GM18498 (cell line): Measurements from ENCODE around the gene C1QL2.

Experiments used
- ATAC-seq: cut with Tn5 transposase; IDR thresholded peaks from one replicate; pipeline ENCODE4 v1.9.1; 2021; ENCODE audit warnings: mild to moderate bottlenecking, moderate library complexity; ENCODE audit not compliant: unreplicated experiment

Gene C1QL2

DNA sequence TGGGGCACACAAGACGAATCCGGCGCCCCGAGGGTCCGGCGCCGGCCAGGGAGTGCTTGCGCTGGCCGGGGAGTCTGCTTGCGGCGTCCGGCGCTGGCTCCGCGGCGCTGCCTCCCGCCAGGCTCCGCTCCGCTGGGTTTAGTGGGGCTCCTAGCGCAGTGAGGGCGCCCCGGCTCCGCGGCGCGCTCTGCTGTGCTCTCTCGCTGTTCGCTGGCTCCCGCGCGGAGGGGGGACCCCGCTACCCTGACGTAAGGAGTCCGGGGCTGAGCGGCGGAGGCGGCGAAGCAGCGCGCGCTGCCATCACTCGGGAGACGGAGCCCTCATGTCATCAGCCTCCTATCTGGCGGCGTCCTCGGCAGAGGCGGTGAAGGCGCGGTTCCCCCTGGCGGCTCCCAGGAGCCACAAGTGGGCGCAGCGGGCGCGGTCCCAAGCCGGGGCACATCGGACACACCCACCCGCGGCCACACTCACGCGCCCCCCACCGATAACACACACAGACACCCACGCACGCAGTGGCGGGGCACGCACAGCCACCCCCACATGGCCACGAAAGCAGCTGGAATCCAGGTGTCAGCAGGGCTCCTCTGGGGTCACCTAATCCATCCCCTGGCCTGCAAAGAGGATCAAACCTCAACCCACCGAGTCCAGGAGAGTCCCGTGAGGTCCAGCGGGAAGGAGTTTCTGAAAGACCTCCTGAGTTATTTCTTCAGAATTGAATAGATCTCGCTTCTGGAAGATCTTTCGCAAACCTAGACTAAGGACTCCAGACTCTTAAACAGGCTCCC lies at the start of gene C1QL2:
TSS of gene C1QL2 (minus strand) at position 189 of the 785 bp plus-strand sequence. CDS start 482 bp downstream, outside the sequence.
- no peak for ATAC-seq

DNA sequence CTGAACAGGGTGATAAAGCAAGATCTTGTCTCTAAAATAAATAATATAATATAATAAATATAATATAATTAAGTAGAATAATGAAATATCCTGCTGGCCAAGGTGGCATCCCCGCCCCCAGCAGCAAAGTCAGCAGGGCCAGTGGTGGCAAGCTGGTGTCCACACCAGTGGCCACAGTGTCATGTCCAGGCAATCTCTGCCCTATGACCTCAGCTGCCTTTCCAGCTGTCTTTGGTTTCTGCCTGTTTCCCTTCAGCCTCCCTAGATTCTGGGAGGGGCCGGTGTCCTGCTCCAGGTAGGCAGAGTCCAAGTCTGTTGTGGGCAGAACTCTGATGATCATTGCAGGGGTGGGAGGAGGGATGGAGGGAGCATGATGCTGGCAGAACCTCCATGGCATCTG lies 48.9 kb upstream of the C1QL2 start:
- no peak for ATAC-seq

DNA sequence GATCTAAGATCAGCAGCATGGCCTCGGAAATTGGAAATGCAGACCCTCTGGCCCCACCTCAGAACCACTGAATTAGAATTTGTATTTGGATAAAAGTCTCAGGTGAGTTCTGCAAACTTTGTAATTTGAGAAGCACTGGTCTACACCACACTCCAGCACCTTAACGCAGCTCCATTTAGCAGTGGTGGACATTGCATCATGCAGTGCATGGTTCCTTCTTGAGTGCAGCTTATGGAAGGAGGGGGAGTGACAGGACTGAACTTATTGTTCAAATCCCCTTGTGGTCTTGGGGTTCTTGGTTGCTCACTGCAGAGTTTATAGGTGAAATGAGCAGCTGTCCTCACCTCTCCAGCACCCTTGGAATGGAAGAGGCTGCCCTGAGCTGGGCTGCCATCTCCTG lies 47.6 kb upstream of the C1QL2 start:
- no peak for ATAC-seq

DNA sequence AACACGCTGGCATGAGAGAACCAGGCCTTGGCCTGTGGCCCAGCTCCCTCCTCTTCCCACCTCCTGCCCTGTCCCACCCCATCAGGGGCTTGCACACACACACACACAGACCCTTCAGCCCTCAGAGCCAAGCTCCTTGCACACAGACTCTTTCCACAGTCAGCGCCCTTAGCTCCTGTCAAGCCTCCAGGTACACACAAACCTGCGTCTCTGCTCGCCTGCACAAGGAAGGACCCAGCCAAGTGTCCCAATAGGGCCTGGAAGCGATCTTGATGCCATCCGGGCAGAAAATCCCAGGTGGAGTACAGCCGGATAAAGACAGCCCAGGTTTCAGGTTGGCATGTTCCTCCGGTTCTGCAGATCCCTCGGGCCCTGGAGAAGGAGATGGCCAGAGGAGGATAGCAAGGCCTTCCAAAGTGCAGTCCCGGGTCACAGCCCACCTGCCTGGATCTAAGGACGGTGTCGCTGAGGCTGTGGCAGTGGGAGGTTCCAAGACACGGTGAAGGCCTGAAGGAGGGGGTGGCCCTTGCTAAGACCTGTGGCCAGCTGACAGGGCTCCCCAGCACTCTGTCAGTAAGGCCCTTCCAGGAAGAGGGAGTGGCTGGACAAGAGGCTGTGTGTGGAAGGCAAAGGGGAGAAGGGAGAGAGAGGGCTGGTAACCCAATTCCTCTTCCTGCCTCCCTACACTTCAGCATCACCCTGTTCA lies 46.6 kb upstream of the C1QL2 start:
- no peak for ATAC-seq

DNA sequence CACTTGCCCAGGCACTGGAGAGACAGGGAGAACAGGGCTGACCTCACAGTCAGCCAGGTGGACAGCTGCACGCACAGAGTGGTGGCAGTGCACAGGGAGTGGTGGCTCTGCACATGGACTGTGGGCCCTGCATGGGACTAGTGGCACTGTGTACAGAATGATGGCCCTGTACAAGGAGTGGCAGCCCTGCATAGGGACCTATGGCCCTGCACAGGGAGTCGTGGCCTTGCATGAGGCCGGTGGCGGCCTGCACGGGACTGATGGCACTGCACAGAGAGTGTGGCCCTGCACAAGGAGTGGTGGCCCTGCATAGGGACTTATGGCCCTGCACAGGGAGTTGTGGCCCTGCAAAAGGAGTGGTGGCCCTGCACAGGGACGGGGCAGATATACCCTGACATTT lies 46.0 kb upstream of the C1QL2 start:
- no peak for ATAC-seq

DNA sequence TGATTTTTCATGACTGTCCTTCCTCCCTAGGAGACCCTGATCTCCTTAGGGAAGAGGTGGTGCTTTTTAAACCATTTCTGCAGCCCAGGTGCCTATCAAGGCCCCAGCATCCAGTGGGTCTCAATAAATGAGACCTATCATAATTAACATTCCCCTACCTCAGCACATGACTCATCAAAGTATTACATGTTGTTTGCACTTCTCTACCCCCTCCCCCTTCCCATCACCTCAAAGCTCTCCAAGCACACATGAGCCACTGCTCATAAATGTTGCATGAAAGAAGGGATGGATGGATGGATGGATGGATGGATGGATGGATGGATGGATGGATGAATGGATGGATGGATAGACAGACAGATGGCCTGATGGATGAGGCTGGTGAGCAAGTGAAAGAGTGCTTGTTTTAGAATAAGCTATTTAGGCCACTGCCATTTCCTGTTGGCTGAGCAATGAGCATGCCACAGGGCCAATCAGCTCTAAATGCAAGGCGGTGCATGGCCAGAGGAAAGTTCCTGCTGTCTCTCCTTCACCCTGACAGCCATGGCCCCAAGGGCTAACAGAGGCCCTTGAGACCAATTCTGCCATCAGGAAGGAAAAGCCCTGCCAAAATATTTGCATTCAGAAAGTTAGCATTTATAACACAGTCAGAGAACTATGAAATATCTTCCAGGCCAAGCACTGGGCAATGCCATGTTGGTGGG lies 44.2 kb upstream of the C1QL2 start:
- no peak for ATAC-seq

DNA sequence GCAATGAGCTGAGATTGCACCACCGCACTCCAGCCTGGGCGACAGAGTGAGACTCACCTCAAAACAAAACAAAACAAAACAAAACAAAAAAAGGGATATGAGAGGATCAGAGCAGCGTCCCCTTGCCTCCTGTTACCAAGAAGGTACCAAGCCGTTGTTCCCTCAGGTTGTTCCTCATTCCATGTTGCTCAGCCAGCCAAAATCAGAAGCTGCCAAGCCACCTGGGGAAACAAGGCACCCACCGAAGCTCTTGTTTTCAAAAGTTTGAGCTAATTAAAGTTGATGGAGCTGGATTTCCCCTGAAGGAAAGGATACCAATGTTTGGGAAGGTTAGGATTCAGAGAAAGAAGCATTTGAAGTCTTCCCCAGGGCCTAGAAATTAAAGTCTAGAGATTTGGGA lies 43.3 kb upstream of the C1QL2 start:
- ATAC-seq, result no peak

DNA sequence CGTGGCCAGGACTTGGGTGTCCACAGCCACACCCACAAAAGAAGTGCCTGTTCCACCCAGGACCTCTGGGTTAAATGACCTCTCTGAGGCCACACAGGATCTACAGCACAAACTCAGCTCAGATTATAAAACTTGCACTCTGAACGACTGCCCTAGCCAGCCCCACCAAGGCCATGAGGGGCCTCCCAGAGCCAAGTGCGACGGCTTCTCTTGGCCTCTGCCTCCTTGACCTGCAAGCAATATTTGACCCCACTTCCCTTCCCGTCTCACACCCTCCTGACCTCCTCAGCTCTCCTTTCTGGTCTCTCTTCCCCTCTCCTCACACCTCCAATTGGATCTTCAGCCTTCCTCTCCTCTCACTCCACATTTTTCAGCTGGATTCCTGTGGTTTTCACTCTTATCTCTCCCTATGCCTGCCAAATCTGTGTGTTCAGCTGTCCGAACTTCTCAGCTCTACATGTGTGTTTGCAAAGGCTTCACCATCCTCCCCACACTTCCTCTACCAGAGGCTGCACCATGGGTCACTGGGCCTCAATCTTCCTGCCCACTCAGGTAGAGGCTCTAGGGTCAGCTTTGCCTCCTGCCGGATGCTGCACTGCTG lies 39.8 kb upstream of the C1QL2 start:
- ATAC-seq, result no peak

DNA sequence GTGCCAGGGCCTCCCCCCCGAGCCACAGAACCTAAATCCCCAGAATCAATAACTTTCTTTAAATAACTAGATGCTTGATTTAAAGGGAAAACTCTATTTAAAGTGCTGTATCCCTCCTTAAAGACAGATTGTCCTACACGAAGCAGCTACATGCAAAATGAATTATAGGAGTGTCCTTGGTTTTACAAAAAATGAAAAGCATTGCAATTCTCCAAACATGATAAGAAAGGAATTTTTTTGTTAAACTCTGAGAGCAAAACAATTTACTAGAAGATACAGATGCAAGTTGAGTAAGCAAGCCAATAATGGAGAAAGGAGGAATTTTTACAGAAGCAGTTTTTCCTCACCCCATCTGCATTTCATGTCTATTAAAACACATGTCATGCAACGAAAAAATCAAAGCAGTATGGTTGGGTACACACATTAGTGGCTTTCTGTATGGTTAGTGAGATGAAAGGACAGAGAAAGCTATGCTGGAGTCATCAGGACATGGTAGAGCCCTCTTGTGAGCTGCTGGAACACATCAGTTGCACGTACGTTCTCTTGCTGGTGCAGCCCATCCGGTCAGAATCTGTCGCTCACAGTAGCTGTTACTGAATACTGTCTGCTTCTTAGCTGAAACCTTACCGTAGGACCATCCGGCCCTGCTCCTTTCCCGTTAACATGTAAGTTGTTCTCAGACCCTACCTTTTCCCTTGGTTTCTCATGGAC lies 39.1 kb upstream of the C1QL2 start:
- no peak for ATAC-seq

DNA sequence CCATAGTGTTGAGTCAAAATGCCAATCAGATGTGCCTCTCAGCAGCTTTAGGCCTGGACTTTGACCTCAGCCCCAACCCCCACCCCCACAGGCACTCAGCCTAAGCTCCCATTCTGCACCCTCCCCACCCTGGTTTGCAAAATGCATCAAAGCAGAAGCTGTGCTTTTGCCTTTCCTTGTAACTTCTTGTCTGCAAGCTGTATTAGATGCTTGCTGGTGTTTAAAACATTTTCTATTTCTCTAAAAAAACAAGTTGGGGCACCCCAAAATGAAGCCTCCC lies 38.5 kb upstream of the C1QL2 start:
- ATAC-seq, result no peak

DNA sequence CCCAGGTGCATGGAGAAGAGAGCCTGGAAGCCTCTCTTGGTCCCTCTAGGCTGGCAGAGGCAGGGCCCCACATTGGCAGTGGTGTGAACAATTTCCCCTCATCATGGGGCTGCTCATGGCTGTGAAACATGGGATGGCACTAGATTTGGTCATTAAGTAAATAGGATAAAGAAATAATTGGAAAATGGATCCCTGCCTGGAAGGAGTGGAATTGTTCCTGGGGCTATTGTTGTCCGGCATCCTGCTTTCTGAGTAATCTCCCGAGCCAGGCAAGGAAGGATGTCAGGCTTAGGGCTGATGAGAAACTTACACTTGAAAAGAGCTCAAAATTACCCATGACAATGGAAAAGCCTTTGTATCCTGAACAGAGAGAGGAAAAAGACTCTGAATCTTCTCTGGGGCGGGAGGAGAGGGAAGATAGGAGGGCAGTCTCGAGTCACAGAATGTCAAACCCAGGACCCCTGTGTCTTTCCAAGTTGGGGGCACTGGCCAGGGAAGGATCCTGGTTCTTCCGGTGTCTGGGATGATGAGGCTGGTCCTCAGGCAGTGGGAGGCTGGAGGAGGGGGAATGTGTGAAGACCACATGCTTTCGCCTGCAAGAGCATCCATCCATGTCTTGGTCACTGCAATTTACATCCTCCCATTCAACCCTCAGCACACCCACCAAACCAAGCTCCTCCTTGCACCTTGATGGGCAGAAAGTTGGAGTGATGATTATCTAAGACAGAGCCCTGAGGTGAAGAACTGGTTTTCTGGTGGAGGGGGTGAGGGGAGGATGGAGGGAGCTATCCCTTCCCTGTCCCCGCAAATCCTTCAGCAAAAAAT lies 38.0 kb upstream of the C1QL2 start:
- ATAC-seq, result no peak

DNA sequence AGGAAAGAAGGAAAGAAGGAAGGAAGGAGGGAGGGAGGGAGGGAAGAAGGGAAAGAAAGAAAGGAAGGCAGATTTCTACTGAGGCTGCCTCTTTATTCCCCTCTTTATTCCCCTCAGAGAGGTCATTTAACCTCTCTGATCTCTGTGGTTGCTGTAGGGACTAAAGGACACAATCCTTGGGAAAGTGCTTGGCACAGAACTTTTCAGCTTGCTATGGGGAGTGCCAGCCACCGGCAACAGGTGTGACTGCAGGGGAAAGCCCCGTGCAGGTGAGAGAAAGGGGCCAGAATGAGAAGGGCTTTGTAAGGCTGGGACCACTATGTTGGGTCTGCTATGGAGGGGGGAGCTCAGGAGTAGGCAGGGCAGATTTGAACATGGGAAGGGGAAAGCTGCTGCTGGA lies 37.3 kb upstream of the C1QL2 start:
- ATAC-seq, result no peak

DNA sequence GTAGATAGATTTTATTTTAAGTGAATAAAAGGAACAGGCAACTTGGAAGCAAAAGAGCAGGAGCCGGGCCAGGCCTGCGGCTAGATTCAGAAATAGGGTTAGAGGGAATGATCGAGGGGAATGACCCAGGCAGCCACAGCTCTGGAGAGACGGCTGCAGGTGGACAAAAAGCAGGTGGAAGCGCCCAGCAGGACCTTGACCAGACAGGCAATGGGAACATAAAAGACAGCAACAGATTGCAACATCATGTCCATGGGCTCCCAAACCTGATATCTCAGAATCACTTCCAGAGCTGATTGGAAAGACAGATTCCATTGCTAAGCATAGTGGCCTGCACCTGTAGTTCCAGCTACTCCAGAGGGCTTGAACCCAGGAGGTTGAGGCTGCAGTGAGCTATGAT lies 36.5 kb upstream of the C1QL2 start:
- no peak for ATAC-seq

DNA sequence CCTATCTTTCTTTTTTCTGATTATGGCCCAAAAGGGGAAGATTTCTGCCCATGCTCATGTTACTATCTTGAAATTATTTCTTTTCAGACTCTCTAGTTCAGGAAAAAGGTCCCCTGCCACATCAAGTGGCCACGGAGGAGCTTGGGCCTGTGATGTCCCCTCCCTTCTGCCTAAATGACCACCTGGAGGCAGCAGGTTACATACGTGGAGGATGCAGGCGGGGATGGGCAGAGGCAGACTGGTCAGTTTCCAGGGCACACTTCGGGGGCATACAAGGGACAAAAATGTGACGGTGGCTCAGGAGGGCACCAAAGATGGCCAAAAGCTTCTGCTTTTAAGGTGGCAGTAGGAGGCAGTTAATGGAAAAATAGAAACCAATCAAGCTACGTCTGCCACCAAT lies 34.3 kb upstream of the C1QL2 start:
- no peak for ATAC-seq

DNA sequence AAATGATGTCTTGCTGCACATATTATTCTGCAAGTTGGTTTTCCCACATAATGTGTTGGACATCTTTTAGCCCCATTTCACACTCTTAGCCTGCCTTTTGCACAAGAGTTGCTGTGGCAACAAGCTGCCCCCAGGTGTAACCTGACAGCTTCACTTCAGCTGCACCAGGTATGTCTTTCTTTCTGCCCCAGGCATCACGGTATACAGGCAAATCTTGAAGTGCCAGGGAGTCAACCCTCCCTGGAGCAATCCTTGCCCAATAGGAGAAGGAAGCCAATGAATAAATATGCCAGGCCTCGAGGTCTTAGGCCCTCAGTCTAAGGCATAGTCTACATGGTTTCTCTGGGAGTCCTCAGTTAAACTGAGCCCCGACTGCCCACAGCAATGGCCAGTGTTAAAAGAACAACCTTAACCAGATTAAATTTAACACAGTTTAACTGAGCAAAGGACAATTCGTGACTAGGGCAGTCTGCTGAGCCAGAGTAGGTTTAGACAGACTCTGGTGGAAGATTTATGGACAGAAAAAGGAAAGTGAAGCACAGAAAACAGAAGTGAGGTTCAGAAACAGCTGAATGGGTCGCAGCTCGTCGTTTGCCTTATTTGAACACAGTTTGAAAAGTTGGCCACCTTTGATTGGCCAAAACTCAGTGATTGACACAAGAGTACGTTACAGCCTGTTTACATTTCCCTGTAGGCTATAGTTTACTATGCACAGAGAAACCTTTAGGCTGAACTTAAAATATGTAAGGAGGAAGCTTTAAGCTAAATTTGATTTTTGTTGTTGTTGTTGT lies 32.0 kb upstream of the C1QL2 start:
- ATAC-seq, result peak; percentile 38

DNA sequence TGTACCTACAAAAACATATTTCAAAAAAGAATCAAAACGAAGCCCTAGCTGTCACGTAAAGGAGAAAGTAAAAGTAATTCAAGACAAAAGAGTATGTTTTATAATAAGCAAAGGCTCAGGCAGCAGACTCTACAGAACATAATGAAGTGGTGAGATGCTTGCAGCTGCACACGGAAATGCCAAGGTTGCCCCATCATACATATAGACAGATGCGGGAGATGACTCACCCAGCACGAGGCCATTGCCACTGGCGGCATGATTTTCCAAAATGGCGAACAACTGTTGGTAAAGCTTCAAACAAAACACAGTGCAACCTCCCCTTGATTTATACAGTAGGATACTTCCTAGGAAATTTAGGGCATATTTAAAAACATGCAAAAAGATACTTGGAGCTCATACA lies 26.0 kb upstream of the C1QL2 start:
- no peak for ATAC-seq

DNA sequence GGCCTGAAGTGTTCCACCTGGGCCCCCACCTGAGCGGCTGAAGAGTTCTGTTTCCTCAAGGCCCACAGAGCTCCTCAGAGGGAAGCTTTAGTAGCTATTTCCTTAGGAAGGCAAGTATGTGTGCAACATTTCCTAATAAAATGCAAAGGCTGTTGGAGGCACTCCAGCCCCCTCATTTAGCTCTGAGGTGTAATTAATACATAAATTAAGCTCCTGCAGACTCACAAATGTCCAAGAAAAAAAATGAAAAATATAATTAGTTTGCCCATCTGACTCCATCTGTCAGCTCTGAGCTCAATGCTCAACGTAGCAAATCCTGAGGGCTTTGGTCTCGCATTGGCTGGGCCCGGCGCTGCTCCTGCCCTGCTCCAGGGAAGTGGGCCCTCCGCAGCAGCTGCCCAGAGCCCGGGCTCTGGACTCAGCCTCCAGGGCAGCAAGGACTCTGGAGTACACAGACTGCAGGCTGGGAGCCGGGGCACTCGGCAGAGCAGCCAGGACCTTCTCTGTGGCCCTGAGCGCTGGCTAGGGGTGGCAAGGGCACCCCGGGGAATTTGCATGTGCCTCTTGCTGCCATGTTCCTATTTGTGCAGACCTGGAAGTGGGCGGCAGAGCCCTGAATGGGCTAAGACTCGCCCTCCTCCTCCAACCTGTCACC lies 23.4 kb upstream of the C1QL2 start:
- ATAC-seq, result no peak

DNA sequence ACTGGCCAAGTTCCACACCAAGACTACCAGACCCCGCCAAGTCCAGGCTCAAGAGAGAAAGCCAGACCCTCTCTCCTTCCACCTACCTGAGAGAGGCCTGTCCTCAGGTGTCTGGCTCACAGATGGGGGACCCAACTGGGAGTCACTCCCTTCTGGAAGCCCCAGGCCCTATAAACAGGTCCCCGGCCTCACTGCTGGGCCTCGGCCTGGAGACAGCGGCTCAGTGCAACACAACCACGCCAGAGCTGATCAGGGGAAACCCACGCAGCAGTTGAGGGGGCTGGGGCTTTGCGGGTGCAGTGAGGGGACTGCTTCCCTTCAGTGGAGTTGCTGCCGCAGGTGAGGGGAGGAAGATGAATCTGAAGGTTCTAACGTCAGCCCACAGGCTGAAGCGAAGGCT lies 22.8 kb upstream of the C1QL2 start:
- no peak for ATAC-seq

DNA sequence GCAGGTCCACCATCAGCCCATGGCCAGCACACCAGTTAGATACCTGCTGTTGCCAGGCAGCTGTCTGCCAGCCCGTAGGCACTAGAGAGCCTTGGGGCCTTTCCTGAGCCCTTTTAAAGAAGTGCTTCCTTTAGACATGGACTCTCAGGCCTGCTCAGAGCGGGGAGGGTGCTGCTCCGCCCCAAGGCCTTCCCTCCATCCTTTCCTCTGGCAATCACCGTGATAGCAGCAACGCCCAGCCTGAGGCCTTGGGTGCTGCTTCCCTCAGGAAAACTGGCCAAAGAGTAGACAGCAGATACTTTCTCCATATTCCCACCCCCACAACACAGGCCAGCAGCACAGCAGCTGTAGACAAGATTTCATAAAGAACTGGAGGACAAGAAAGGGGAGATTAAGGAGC lies 22.3 kb upstream of the C1QL2 start:
- ATAC-seq, result no peak
